ENCODE measurements around the gene CYB5R3. TPM values are rescaled to one million over a fixed set of nuclear protein-coding genes. Genes with fewer than 3 reads are reported as not detected.
"Not testable (repeated sequence)": the region's sequence is repeated elsewhere in the genome, so short reads cannot be mapped to it uniquely, and the experiment has no call there.

The CYB5R3 gene
- total RNA-seq, 1 experiment from 2014 or later = 85.4 TPM

DNA sequence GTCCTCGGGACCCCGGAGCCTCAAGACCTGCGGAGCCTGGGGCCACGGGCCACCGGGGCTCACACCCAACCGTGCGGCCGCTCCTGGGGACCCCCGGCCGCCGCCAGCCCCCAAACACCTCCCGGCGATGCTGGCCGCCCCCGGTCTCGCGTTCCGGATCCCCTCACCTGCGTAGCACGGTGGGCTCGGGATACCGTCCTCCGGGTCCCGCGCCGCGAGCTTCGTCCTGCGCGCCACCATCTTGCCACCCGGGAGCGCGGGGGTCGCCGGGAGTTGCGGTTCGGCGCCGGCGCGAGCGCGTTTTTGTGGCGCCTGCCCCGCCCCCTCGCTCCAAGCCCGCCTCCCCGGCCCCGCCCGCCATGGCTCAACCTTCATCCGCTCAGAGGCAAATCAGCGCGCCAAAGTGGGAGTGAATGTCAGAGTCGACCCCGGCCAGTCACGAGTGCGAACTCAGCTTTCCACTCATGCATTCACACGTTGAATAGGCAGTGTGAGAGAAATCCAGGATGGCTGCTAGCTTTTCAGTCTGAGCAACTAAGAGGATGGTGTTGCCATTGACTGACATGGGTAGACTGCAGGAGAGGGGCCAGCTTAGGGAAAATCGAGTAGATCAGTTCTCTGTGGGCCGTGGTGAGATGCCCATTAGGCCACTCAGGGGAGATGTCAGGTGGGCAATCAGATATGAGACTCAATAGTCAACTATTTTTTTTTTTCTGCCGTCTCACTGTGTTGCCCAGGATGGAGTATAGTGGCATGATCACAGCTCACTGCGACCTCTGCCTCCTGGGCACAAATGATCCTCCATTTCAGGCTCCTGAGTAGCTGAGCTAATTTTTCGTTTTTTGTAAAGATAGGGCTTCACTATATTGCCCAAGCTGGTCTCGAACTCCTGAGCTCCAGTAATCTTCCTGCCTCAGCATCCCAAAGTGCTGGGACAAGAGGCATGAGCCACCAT, 67.2 kb downstream of the CYB5R3 start (continued):
- TF ChIP-seq, protein P1, sequence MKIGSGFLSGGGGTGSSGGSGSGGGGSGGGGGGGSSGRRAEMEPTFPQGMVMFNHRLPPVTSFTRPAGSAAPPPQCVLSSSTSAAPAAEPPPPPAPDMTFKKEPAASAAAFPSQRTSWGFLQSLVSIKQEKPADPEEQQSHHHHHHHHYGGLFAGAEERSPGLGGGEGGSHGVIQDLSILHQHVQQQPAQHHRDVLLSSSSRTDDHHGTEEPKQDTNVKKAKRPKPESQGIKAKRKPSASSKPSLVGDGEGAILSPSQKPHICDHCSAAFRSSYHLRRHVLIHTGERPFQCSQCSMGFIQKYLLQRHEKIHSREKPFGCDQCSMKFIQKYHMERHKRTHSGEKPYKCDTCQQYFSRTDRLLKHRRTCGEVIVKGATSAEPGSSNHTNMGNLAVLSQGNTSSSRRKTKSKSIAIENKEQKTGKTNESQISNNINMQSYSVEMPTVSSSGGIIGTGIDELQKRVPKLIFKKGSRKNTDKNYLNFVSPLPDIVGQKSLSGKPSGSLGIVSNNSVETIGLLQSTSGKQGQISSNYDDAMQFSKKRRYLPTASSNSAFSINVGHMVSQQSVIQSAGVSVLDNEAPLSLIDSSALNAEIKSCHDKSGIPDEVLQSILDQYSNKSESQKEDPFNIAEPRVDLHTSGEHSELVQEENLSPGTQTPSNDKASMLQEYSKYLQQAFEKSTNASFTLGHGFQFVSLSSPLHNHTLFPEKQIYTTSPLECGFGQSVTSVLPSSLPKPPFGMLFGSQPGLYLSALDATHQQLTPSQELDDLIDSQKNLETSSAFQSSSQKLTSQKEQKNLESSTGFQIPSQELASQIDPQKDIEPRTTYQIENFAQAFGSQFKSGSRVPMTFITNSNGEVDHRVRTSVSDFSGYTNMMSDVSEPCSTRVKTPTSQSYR (CRISPR knock-in tag; IDR thresholded peaks at IDR 0.05) = 0 out of 2 replicates have a peak, but pooled peaks have one; percentile 19
- no peak for TF ChIP-seq JAZF1 (CRISPR knock-in tag; IDR thresholded peaks at IDR 0.05)
- TF ChIP-seq ESRRA (CRISPR knock-in tag; IDR thresholded peaks at IDR 0.05; ENCODE audit: borderline replicate concordance) = no peak
- TF ChIP-seq GRHL2 (CRISPR knock-in tag; IDR thresholded peaks at IDR 0.05; ENCODE audit: insufficient replicate concordance, severe bottlenecking) = no peak
- no peak for TF ChIP-seq ZNF512 (CRISPR knock-in tag; IDR thresholded peaks at IDR 0.05; ENCODE audit: borderline replicate concordance)
- peak; percentile 52; the same call in 1 of the 2 replicates for TF ChIP-seq FOXP1 (CRISPR knock-in tag; IDR thresholded peaks at IDR 0.05; ENCODE audit: borderline replicate concordance)
- no peak for TF ChIP-seq ZNF317 (CRISPR knock-in tag; IDR thresholded peaks at IDR 0.05; ENCODE audit: borderline replicate concordance, low read depth)
- TF ChIP-seq, protein P2, sequence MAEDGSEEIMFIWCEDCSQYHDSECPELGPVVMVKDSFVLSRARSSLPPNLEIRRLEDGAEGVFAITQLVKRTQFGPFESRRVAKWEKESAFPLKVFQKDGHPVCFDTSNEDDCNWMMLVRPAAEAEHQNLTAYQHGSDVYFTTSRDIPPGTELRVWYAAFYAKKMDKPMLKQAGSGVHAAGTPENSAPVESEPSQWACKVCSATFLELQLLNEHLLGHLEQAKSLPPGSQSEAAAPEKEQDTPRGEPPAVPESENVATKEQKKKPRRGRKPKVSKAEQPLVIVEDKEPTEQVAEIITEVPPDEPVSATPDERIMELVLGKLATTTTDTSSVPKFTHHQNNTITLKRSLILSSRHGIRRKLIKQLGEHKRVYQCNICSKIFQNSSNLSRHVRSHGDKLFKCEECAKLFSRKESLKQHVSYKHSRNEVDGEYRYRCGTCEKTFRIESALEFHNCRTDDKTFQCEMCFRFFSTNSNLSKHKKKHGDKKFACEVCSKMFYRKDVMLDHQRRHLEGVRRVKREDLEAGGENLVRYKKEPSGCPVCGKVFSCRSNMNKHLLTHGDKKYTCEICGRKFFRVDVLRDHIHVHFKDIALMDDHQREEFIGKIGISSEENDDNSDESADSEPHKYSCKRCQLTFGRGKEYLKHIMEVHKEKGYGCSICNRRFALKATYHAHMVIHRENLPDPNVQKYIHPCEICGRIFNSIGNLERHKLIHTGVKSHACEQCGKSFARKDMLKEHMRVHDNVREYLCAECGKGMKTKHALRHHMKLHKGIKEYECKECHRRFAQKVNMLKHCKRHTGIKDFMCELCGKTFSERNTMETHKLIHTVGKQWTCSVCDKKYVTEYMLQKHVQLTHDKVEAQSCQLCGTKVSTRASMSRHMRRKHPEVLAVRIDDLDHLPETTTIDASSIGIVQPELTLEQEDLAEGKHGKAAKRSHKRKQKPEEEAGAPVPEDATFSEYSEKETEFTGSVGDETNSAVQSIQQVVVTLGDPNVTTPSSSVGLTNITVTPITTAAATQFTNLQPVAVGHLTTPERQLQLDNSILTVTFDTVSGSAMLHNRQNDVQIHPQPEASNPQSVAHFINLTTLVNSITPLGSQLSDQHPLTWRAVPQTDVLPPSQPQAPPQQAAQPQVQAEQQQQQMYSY (CRISPR knock-in tag; IDR thresholded peaks at IDR 0.05) = no peak
- 0 out of 2 replicates have a peak, but pooled peaks have one; percentile 25 for TF ChIP-seq GABPB1 (CRISPR knock-in tag; IDR thresholded peaks at IDR 0.05)
- 0 out of 2 replicates have a peak, but pooled peaks have one; percentile 43 for TF ChIP-seq MYBL2 (CRISPR knock-in tag; IDR thresholded peaks at IDR 0.05)
- TF ChIP-seq CREB1 (CRISPR knock-in tag; IDR thresholded peaks at IDR 0.05) = no peak

DNA sequence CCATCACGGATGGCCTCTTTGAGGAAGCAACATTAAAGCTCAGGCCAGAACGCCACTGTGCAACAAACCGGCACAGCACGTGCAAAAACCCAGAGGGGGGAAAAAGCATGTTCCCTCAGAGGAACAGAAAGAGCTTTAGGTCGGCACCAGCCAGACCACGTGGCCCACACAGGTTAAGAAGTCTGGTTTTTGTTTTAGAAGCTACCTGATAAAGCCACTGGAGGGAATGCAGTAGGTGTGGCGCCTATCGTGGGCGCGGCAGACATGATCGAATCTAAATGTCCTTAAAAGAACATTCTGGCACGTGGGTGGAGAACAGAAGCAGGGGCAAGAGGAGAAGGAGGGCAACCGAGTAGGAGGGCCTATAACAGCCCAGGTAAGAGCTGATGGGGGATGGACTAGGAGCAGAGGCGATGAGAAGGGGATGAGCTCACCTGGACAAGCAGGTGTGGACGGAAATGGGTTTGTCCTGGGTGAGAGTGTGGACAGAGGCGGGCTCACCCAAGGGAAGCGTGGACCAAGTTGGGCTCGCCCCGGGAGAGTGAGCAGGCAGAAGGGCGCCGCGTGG, 67.9 kb downstream of the CYB5R3 start:
- ChIA-PET POLR2A (interaction anchor here (0.6 kb wide), 1 partner anchor 12 kb away, joined by 3 read pairs; no protein-coding TSS in a partner anchor), CTCF (interaction anchor here (1.2 to 2.0 kb wide), 2 partner anchors 33 to 41 kb away, joined by 3 to 6 read pairs; no protein-coding TSS in a partner anchor)
- ATAC-seq = peak; percentile 60
- Mint-ChIP-seq H3K4me3 (peak overlapping the region; percentile 95), H3K27ac (peak overlapping the region; percentile 94), H3K36me3 (peaks cover 37% of the 10 kb centered on the region)
- not testable (repeated sequence) for DNase-seq (ENCODE audit: low spot score); H3K27me3 Mint-ChIP-seq (ENCODE audit: low read depth); H3K9me3 Mint-ChIP-seq; H3K4me1 Mint-ChIP-seq

DNA sequence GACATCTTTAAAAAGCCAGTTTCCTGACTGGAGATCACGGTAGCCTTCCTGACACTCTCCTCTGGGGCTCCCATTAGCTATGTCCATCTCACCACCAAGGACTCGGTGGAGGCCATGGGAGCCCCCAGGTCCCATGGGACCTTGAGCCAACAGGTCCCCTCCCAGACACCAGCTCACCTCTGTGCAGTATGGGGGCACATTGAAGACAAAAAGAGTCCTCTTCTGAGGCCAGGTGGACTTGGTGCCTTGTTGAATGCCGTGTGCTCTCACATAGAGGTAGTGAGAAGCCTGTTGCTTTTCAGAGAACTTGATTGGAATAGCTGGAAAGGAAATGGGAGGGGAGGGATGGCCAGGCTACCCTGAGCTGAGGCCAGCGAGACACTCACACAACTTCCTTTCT, 69.2 kb downstream of the CYB5R3 start:
- H3K27ac Mint-ChIP-seq; ATAC-seq; H3K4me1 Mint-ChIP-seq; DNase-seq (ENCODE audit: low spot score); H3K27me3 Mint-ChIP-seq (ENCODE audit: low read depth); H3K9me3 Mint-ChIP-seq; CTCF ChIA-PET: not testable (repeated sequence)
- POLR2A ChIA-PET = interaction anchor here (0.6 kb wide), 1 partner anchor 72 kb away, joined by 3 read pairs; no protein-coding TSS in a partner anchor
- H3K36me3 Mint-ChIP-seq = peaks cover 26% of the 10 kb centered on the region
- peak overlapping the region; percentile 42 for H3K4me3 Mint-ChIP-seq

All from WTC11 (cell line).